Breast epithelium (tissue), 4 donors: Measurements from ENCODE around the gene KIF22. TPM values are rescaled to one million over a fixed set of nuclear protein-coding genes. Genes with fewer than 3 reads are reported as not detected.

Experiments used
- DNase-seq, 2 donors: peaks; one replicate each; pipeline ENCODE4 v3.0.0-alpha.2; 2019; ENCODE audit warnings: low spot score in 2 of 2
- H3K27ac ChIP-seq, 2 donors: fragments of 200-600 bp; sonication (generic) in 1 of 2; one replicate each; pipeline ENCODE4 v1.5.1; 2016 to 2019; ENCODE audit warnings: mild to moderate bottlenecking in 1 of 2
- H3K27me3 ChIP-seq, 2 donors: fragments of 200-600 bp; sonication (generic) in 1 of 2; one replicate each; pipeline versions ENCODE4 v1.5.1 to v1.6.0; 2017 to 2019; ENCODE audit warnings: control low read depth in 1 of 2, mild to moderate bottlenecking in 1 of 2
- H3K36me3 ChIP-seq: fragments of 200-600 bp; one replicate; pipeline ENCODE4 v1.5.1; 2019
- H3K4me1 ChIP-seq, 2 donors: fragments of 200-600 bp; sonication (generic); one replicate each; pipeline ENCODE4 v1.5.1; 2016 to 2019; ENCODE audit warnings: control low read depth in 1 of 2
- H3K4me3 ChIP-seq, 3 donors: fragments of 200-600 bp; sonication (generic); 1 replicate in 2 of 3; 2 replicates in 1 of 3; pipeline ENCODE4 v1.5.1; 2016 to 2019; ENCODE audit warnings: mild to moderate bottlenecking in 3 of 3, moderate library complexity in 2 of 3
- H3K9me3 ChIP-seq, 2 donors: fragments of 200-600 bp; sonication (generic) in 1 of 2; one replicate each; pipeline ENCODE4 v1.5.1; 2016 to 2019; ENCODE audit warnings: control low read depth in 1 of 2
- CTCF ChIP-seq, 3 donors: fragments of 450-650 bp; IDR thresholded peaks; one replicate each; pipeline ENCODE4 v1.5.1; 2016 to 2017; ENCODE audit warnings: antibody characterized with exemption in 3 of 3, mild to moderate bottlenecking in 3 of 3, moderate library complexity in 3 of 3
- POLR2A ChIP-seq: fragments of 450-650 bp; IDR thresholded peaks from one replicate; pipeline ENCODE4 v1.6.1; 2016; ENCODE audit warnings: antibody characterized with exemption, mild to moderate bottlenecking, moderate library complexity
- POLR2AphosphoS5 ChIP-seq, 3 donors: sonication (generic); formaldehyde crosslinking; IDR thresholded peaks; one replicate each; pipeline ENCODE4 v1.6.1; 2017; ENCODE audit warnings: antibody characterized with exemption in 3 of 3
- intact Hi-C: fragments of 100-400 bp; cut with DNase I; formaldehyde crosslinking; loops from one replicate; pipeline ENCODE4 v1.15.1; 2023; ENCODE audit warnings: low total_unique reads
- total RNA-seq, 3 donors: library from RNA; depleted of rRNA; stranded (reverse); fragments of >200 nt; gene quantifications; one replicate each; pipeline ENCODE4 v1.1.0, GENCODE V29; 2016

KIF22 gene
- total RNA-seq, 3 donors from 2014 or later = 16.3 to 50.2 (median 22.3) TPM

- intact Hi-C loops = no loop called here
Measured at GRCh38 chr16:29819506-29819905, 29.0 kb downstream of the KIF22 start.

GRCh38 chr16:29820271-29820701 is 29.7 kb downstream of the KIF22 start, which contains the start of gene MVP:
TSS of gene MVP (plus strand) at chr16:29820462. CDS start at chr16:29830550, 10,088 bp downstream.
- no peaks in the 10 kb centered on the region for H3K36me3 ChIP-seq
- no peak for TF ChIP-seq CTCF (IDR thresholded peaks at IDR 0.05)
- peak in 2 of 3 donors; percentile 49 to 77 for TF ChIP-seq POLR2AphosphoS5 (IDR thresholded peaks at IDR 0.05)
- TF ChIP-seq POLR2A = peak; percentile 15
- peak in 1 of 2 donors; percentile 68 for DNase-seq
- H3K4me1 ChIP-seq = peaks cover 13 to 31% of the 10 kb centered on the region in 2 donors
- H3K4me3 ChIP-seq = peak within 1 kb of the TSS; percentile 68 to 73 (median 70)
- no peaks in the 10 kb centered on the region for H3K27me3 ChIP-seq
- peak within 1 kb of the TSS; percentile 93 to 98 for H3K27ac ChIP-seq
- no peaks in the 10 kb centered on the region for H3K9me3 ChIP-seq
- intact Hi-C loops = no loop called here

More at GRCh38 chr16:29819506-29819905, 29.0 kb downstream of the KIF22 start:
- Histone ChIP-seq H3K4me3 (peak overlapping the region in 2 of 3 donors; percentile 68 to 73), H3K4me1 (peaks cover 8 to 23% of the 10 kb centered on the region in 2 donors), H3K27me3 (no peaks in the 10 kb centered on the region), H3K27ac (peak overlapping the region; percentile 93 to 98), H3K9me3 (no peaks in the 10 kb centered on the region), H3K36me3 (no peaks in the 10 kb centered on the region)
- TF ChIP-seq POLR2AphosphoS5 (IDR thresholded peaks at IDR 0.05) = no peak
- TF ChIP-seq POLR2A = no peak
- no peak for TF ChIP-seq CTCF (IDR thresholded peaks at IDR 0.05)
- DNase-seq = no peak

GRCh38 chr16:29820730-29821642 is 30.4 kb downstream of the KIF22 start:
- Histone ChIP-seq H3K4me1 (peaks cover 13 to 38% of the 10 kb centered on the region in 2 donors), H3K9me3 (no peaks in the 10 kb centered on the region), H3K27me3 (no peaks in the 10 kb centered on the region), H3K27ac (peak overlapping the region; percentile 93 to 98), H3K4me3 (peak overlapping the region; percentile 68 to 73 (median 70)), H3K36me3 (no peaks in the 10 kb centered on the region)
- intact Hi-C loops = no loop called here
- no peak for TF ChIP-seq POLR2A
- TF ChIP-seq POLR2AphosphoS5 (IDR thresholded peaks at IDR 0.05) = peak in 1 of 3 donors; percentile 6
- no peak for TF ChIP-seq CTCF (IDR thresholded peaks at IDR 0.05)
- DNase-seq = no peak

GRCh38 chr16:29821643-29822115 is 31.1 kb downstream of the KIF22 start:
- intact Hi-C loops = no loop called here
- no peak for DNase-seq

More at GRCh38 chr16:29821643-29822115, 31.1 kb downstream of the KIF22 start:
- TF ChIP-seq POLR2AphosphoS5 (IDR thresholded peaks at IDR 0.05) = peak in 2 of 3 donors; percentile 8 to 17
- TF ChIP-seq CTCF (IDR thresholded peaks at IDR 0.05) = no peak
- no peak for TF ChIP-seq POLR2A
- H3K4me3 ChIP-seq = peak overlapping the region; percentile 68 to 73 (median 70)
- H3K9me3 ChIP-seq = no peaks in the 10 kb centered on the region
- H3K36me3 ChIP-seq = no peaks in the 10 kb centered on the region
- H3K27ac ChIP-seq = peak overlapping the region; percentile 93 to 98
- no peaks in the 10 kb centered on the region for H3K27me3 ChIP-seq
- peaks cover 13 to 41% of the 10 kb centered on the region in 2 donors for H3K4me1 ChIP-seq
